ENCODE data around the gene MAN2A2.

The MAN2A2 gene

DNA sequence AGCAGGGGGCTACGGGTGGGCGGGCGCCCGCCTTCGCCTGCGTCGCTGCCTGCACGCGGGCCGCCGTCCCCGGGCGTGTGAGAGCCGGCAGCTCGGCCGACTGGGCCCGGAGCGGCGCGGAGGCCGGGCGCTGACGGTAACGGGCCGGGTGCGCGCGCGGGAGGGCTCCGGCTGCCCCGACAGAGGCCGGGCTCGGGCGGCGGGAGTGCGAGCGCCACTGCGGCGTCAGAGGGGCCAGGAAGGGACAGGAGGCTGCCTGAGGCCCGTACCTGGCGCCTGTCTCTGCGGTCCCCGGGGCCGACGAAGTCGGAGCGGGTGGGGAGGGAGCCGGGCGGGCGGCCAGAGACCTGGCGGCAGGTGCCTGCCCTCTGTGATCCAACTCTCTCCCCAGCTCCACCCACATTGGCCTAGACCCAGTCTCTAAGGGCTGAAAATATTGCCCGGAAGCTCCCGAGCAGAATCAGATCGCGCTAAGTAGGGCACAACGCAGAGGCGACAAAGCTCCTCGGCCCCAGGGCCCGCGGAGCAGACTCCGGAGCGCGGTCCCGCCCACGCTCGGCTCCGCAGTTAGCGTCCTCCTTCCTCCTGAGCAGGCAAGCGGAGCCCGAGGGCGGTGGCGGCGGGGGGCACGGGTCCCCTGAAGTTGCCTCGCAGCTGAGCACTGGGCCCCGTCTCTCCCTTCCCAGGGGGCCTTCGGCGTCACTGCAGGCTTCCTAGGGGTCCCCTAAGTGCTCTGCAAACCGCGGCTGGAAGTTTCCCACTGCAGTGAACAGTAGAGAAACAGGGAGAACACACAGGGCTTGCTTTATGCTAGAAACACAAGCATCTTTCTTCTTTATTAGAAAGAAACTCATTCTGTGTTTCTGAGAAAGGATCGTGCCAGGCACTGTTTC is at the start of gene MAN2A2:
Gene MAN2A2 (plus strand): TSS at position 463 of the 893 bp plus-strand sequence. CDS start 906 bp downstream, outside the sequence.
- no peak for DNase-seq

DNA sequence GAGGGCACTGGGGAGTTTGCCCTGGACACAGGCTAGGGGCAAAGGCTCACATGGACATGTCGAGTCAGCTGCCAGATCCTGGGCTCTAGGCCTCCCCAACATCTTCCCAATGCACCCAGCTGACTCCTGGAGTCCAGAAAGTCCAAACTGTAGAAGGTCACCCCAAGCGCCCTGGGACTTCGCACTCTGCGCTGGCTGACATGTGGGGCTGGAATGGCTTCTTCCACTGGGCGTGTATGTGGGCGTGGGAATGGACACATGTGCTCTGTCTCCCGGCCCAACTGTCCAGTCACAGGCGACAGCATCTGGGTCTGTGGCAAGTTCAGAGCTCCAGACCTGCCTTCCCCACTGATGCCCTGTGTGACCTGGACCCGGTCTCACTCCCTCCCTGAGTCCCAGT is 48.0 kb upstream of the MAN2A2 start:
- no peak for DNase-seq

DNA sequence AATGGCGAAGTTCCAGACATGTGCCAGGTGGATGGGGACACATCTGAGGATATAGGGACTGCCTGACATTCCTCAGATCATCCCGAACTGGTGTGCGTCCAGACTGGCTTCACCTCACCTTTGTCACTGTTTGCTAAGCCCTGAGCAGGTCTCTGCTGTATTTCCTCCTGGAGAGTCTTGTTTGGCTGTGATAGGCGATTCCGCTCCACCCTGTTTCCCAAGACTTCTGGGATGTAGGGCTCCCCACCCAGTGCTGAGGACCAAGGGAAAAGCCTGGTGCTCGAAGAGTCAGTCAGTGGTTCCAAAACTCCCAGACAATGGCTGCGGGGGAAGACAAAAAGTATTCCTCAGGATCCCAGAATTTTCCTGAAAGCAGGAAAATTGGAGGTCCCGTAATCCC is 45.8 kb upstream of the MAN2A2 start:
- DNase-seq = no peak

DNA sequence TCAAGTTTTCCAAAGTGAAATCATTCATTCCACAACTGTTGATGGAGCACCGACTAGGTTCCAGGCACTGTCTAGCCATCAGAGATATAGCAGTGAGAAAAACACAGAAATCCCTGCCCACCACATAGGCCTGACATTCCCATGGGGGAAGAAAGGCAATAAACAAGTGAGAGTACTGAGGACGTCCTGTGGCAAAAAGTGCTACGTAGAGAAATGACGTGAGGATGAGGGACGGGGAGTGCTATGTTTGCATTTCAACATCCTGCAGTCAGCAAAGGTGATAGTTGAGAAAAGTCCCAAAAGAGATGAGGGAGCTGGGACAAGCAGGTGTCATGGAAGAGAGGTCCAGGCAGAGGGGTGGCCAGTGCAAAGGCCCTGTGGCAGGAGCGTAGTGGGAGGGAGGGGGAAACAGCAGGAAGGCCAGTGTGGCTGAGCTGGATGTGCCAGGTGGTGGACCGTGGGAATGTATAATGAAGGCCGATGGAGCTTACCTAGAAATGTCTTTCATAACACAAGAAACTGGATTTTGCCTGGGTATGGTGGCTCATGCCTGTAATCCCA is 45.1 kb upstream of the MAN2A2 start:
- no peak for DNase-seq

DNA sequence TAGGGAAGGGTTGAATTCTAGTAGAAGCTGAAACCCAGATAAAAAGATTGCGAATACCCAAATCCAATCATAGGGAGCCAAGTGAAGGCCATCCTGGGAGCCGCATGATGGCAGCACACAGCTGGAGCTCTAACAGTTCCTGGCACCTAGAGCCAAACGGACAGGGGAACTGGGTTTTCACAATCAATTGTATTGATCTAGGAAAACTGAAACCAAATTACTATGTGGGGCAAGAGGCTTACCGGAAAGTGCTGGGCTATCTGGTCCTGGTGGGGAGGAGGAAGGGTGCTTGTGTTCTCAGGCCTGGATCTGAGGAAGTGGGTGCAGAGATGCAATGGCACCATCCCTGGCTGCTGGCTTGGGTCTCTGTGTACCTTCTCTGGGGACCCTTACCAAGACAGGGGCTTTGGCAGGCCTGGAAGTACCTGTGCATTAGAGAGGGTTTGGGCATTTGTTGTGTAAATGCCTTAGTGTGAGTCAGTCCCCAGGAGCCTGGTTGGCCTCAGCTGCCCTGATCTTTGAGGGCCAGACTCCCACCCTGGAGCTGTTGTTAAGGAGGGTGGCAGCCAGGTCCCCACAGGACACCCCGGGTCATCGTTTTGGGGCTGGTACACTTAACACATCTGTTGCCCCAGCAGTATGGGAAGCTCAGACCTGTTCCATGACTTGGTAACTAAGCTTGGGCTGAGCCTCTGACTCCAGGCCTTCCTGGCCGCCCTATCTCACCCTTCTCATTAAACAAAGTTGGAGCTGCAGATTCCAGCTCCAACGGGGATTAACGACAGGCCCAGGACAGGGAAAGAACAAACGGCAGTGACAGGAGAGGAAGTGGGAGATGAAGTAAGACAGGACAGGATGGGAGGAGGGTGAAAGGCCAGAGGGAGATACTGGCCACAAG is 43.6 kb upstream of the MAN2A2 start:
- DNase-seq = no peak

DNA sequence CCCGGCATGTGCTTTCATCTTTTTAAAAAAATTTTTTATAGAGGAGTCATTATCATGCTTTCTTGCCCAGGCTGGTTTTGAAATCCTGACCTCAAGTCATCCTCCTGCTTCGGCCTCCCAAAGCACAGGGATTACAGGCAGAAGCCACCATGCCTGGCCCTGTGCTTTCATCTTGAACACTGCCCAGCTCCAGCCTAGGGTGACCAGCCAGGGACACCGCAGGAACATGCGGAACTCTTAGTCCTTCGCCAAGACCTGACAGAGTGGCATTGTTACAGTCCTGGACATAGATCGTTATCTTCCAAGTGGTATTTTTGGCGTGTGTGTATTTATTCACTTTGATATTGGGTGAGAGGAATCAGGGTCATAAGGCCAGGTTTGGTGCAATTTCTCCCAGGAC is 42.7 kb upstream of the MAN2A2 start:
- DNase-seq = no peak

DNA sequence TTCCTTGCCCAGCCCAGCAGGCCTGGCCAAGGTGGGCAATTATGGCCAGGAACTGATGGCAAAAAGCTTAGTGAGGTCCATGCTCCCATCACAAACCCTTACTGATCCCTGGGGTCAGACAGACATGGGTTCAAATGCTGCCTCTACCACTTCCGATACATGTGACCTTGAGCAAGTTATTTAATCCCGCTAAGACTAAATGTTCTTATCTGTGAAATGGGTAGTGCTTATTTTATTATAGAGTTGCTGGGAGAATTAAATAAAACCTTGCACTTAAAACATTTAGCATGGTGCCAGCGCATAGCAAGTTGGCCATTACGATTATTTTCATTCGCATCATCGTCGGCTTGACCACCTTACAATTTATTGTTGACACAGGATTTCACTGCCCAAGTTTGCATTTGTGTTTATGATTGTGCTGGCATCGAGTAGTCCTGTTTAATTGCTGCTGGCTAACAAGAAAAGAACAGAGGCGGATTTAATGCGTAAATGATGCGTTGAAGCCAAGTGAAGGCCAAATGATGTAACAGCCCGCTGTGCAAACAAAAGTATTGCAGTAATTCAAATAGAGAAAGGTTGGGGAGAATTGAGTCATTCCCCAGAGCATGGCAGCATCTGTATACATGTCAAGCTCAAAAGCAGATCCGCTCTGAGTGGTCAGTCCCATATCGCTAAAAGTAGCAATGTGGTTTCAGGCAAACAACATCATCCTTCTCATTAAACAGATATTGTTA is 42.0 kb upstream of the MAN2A2 start:
- DNase-seq = no peak

DNA sequence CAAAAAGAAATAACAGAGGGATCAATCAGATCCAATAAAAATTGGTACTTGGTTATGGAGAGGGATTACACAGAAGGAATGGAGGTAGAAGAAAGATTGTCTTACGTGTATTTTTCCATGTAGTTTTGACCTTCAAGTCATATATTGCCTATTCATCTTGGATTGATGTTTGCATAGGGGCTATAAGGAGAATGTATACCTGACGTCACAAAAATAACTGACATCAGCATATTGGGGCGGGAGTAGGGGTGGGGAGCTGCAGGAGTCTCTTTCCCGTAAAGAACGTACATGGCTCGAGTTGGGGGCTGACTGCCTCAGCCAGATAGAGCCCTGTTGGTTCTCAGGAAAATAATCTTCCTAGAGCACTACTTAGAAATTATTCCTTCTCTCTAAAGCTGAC is 40.6 kb upstream of the MAN2A2 start:
- DNase-seq = no peak

DNA sequence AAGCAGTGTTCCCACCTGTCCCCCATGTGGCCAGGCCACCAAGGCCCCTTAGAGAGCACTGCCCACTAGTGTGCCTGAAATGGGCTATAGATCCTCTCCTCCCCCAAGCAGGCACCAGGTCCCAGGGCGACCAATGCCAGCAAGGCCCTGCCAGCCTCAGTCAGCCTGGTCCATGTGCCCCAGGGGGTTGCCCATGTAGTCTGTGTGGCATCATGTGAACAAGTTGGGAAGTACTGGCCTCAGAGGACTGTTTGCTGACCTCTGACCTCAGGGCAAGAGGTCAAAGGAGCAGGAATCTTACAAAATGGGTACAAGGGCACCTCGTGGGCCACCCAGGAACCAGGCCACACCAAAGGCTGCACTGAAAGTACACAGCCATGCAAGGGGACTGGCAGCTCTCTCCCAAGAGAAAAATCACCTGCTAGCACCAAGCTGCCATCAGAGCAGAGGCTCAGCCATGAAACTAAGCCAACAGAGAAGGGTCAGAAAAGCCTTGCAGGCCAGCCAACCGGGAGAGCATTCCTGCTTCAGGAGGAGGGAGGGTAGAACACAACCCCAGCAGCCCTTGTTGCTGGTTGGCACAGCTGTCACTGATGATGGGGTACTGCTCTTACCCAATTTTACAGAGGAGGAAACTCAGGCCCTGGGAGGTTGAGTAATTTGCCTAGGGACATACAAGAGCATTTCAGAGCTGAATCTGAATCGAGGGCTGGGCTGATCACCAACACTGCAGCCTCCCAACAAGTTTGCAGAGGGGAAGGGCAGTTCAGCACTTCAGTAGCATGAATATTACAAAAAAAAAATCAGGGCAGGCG is 39.9 kb upstream of the MAN2A2 start:
- DNase-seq = no peak

DNA sequence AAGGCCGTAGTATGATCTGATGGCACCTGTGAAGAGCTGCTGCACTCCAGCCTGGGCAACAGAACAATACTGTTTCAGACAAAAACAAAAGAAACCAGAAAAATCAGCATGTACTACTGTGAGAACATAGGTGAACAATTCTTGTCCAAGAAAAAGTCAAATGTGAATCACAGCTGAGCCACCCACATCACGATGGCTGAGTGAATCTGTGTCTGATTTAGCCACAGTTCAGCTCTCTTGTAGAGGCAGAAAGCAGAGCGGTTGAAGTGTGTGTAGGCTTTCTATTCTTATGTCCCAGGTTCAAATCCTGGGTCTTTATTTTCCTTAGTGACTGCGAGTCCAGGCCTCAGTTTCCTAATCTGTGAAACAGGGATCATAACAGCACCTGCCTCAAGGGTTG is 39.1 kb upstream of the MAN2A2 start:
- no peak for DNase-seq

DNA sequence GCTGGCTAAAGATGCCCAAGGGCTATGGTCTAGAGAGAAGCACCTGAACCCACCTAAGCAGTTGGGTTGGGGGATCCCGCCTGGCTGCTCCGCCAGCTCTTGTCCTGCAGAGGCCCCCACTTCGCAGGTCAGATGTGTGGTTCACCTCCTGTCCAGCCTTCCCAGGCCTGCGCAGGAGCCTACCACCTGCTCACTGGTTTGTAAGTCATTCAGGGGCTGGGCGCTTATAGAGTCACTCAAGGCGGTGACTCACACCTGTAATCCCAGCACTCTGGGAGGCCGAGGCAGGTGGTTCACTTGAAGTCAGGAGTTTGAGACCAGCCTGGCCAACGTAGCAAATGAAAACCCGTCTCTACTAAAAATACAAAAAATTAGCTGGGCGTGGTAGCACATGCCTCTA is 38.6 kb upstream of the MAN2A2 start:
- DNase-seq = no peak

DNA sequence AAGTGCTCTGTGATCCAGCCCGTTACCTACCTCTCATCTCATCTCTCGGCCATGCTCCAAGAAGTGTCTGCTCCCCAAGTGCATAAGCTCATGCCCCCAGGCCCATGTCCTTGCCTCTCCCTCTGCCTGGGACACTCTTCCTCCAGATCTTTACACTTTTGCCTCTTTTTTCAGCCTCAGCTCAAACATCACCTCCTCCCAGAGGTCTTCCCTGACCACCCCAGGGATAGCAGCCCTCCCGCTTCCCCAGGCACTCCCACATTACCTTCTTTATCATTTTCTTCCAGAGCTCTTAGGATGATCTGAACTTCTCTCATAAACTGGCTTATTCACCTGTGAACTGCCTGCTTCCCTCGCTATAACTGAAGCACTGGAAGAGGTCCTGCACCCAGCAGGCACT is 37.4 kb upstream of the MAN2A2 start:
- no peak for DNase-seq

DNA sequence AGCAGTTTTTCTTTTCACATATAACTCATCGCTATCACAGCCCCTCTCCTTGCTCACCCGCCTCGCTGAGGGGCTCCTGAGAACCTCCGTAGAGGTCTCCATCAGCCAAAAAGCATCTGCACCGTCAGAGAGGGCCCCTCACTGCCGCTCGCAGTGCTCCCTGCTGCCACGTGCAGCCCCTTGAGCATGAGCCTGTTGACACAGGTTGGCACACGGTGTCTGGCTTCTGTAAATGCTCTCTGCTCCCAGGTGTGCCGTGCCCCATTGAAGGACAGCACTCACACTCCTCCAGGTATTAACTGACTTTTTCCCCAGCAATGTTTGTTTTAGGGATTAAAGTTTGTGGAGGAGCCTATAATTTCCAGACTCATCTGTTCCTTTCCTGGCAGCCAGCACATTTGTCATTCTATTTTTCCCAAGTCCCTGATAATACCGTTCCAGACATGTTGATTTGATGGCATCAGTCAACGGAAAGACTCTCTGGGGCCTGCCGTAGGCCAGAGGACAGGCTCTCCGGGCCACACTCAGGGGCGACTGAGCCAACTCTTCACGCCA is 36.9 kb upstream of the MAN2A2 start:
- DNase-seq = no peak

DNA sequence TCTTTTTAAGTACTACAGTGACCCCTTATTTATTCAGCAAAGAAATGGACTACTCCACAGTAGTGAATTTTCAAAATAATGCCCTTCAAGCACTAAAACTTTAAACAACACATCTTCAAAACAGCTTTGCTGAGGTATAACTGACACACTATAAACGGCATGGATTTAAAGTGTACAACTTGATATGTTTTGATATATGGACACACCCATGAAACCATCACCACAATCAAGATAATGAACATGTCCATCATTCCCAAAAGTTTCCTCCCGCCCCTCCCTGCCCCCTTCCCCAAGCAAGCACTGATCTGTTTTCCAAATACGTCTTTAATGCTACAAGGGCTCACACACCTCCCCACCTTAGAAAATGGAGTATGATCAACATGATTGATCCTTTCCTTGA is 36.3 kb upstream of the MAN2A2 start:
- DNase-seq = no peak

DNA sequence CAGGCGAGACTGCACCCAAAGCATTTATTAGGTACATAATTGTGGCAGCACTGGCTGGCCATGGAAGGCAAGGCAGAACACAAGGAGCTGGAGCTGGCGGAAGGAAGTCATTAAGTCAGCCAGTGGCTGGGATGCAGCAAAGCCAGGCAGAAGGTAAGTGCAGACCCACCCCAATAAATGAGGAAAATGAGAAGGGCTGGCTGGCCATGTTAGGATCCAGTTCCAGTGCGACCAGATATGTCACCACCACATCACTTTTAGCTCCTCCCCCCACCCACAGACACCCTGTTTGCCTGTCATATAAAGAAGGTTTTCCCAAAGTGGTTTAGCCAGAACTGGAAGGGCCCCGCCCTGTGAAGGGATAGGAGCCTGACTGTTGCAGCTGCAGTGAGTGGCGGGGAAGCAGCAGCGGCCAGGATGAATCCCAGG is 34.8 kb upstream of the MAN2A2 start, which contains the start of gene FURIN:
Gene FURIN (plus strand): TSS at position 328 of the 429 bp plus-strand sequence. CDS start 7,153 bp downstream, outside the sequence.
- DNase-seq = no peak

DNA sequence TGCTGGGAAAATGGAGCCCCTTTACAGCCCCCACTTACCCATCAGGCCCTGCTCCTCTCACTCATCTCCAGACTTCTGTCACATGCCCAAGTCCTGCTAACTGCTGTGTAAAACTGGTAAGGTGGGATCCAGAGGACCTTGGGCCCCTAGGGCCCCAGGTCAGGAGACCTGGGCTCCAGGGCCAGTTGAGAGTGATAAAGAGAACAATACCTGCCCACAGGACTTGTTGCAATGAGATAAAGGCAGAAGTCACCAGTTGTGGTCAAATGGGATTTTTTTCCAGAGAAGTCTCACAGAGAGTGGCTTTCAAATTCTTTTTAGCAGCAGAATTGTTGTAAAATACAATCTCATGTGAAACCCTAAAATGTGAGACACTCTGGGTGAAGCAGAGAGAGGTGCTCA is 34.0 kb upstream of the MAN2A2 start:
- no peak for DNase-seq

DNA sequence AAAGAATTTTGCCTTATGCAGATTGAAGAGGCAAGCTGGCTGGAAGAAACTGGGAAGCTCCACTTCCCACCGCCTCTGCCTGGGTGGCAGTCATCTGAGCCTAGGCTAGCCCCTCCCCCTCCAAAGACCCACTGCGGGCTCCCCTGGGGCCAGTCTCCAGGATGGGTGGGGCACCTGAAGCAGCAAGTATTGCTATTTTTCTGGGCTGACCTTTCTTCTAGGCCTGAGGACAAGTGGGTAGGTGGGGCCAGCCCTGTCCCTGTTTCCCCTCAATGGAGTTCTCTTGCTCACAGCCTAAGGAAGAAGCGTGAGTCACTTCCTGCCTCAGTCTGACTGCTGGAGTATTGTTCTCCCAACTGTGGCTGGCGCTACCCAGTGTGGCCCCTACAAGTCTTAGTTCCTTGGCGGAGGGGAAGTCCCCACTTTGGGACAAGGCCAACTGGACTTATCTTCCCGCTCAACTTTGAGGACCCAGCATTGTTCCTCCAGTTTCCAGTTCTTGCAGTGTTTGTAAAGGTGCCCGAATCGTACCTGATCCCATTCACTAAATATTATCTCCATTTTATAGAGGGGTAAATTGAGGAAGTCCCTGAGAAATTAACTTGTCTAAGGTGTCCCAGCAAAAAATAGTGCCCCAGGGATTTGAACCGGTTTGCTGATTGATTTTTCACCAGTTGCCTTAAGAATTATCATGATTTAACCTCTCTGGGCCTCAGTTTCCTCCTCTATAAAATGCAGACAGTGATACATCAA is 33.3 kb upstream of the MAN2A2 start:
- no peak for DNase-seq

DNA sequence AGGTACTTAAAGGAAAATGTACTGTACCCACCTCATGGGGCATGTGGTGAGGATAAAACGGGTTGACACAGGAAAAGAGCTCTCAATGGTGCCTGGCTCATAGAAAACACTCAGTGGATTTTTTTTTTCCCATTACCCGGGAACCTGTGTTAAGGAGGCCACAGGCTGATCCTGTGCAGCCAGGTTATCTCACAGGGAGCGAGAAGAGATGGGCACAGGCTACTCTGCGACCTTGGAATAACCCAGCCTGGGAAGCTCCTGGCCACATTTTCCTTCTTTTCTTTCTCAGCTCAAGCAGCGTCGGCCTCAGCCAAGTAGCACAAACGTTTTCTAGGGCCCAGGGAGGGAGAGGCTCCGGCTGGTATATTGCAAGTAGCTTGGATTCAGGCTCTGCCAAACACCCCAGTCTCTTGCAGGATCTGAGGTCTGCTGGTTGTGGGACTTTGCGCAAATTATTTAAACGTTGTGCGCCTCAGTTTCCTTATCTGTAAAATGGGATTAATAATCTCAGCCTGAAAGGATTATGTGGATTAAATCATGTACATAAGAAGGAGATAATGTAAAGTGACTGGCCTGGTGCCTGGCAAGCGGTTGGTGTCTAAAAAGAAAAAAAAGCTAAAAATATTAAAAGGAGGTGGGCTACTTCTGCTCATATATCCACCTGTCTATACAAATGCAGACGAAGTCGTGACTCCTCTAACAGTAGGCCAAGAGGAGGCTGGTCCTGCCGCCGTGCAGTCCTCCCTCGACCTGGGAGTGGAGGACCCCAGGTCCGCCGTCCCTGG is 32.6 kb upstream of the MAN2A2 start:
- no peak for DNase-seq

DNA sequence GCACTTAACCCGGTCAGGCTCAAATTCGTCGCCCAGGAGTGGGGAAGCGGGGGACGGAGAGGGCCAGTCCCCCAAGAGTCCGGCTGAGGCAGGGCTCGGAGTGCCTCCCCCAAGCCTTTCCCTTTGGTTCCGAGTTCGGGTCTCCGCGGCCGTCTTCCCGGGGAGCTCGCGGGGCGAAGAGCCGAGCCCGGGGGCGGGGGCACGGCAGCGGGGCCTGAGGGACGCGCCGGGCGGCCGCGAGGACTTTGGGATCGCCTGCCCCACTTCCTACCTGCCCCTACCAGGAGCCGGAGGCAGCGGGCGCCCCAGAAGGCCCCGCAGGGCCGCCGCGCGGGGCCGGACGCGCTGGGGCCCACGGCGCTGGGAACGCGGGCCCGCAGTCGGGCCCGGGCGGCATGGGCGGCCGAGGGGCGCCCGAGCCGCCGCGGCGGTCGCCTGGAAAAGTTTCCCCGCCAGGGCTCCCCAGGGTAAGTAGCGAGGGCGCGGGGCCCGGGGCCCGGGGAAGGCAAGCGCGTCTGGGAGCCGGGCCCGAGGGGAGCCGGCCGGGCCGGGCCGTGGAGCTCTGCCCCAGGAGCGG is 31.9 kb upstream of the MAN2A2 start:
- no peak for DNase-seq
